Activated naive CD4-positive, alpha-beta T cell treated with Interleukin-2 at 50 U/mL for 16 hours (primary cell): ENCODE measurements around the gene SLC6A6.
"Not testable (repeated sequence)": the region's sequence is repeated elsewhere in the genome, so short reads cannot be mapped to it uniquely, and the experiment has no call there.

Experiments used
- DNase-seq: peaks from one replicate; pipeline ENCODE4 v3.0.0-alpha.2; 2020

SLC6A6 gene

DNA sequence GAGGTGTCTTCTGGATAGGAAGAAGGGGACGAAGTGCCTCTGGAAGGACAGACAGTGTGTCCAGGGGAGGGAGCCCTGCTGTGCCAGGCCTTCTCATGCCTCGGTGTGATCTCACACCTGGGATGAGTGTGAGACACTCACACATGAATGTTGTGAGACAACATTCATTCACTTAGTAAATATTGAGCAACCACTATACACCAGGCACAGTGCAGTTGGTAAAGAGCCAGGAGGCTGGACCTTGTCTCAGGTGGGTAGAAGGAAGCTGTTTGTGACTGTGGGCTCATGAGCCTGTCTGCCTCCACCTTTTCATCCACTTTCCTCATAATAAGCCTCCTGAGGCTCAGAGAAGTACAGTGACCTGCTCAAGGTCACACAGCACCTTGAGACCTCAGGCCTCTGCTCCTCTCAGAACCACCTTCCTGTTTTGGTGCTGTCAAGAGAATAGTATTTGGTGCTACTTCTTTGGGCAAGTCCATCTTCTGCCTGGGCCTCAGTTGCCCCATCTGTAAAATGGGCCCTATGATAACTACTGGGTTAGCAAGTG is 20.9 kb downstream of the SLC6A6 start:
- DNase-seq: no peak

DNA sequence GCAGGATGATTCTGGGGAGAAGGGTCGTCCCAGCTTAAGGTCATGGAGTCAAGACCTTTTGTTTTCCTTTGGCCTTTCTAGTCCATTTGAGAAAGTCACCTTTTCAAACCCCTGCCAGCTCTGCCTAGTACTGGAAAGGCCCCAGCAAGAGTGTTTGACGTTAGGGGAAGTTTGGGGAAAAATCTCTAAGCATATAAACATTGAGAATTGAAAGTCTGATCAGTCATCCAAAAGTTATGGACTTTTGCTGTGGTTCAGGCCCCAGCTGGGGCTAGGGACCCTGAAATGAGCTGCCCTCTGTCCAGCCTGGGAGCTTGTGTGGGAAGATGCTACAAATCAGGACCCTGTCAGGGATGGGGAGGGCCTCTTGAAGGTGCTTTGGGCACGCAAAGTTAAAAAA is 21.6 kb downstream of the SLC6A6 start:
- no peak for DNase-seq

DNA sequence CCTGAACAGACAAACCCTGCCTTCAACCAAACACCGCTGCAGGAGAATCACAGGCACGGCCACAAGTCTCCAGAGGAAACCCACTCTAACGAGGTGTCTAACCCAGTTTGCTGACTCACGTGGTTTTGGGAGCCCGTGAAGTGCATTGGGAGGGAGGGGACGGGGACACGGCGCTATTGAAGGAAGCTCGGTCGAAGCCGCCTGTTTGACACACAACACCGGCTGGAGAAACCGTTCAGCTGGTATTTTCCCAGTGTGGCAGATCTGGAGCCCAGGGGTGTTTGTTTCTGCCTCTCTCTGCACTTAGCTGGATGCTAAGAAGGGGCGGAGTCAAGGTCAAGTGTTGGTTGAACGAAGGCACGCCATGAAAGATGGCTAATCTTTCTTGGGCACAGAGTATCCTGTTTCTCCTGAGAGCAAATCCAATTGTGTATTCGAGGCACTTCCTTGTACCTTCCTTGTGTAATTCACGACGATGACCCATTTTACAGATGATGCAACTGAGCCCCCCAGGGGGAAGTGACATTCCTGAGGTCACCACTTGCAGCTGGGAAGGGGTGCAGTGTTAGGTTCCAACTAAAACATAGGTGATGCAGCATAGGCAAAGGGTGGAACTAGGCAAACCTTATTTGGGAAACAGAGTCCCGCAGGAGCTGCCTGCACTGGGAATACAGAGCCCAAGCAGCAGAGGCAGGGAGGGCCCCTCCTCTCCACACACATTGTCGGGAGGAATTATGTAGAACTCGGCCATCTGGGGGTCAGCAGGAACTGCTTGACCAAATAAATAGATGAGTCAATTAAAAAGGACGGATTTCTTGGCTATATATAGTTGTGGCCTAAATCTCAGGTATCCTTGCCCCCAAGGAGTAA is 22.5 kb downstream of the SLC6A6 start:
- peak; percentile 50 for DNase-seq

DNA sequence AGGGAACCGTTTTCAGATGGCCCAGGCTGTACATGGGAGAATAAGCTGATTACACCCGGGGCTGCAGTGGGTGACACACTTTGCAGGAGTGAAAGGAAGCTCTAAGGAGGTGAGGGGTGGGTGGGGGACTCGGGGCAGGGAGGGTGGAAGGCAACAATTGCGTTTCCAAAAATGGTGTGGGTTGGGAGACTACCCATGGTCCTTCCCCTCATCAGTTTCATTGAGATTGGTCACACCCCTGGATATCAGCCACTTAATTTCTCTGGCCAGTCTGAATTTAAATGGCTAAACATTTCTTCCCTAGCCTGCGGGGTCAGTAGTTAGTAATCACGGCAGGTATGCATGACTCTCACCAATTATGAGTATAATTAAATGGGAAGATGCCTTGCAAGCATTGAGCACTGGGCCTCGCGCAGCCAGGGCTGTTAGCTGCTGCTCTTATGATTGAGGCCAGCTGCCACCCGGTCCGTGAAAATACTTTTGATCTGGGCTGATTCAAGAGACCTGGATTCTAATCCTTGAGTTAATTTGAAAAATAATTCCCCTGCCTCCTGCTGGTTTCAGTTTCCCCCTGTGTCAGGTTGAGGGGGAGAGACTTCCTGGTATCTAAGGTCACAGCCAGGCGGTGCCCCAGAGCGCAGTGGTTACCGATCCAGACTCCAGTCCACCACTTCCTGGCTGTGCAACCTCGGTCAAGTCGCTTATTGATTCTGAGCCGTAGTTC is 23.3 kb downstream of the SLC6A6 start:
- DNase-seq: peak; percentile 46

DNA sequence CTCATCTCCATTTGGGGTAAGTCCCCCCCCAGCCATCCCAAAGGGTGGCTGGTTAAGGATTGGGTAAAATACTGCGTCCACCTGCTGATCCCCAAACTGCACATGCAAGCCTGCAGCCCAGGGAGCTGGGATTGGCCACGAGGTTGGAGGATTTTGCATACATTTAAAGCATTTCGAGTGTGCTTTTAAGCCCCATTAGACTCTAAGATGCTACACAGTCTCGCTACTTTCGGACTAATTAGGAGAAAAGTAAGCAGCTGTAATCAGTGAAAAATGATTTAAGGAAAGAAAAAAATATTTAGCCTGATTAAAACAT is 23.9 kb downstream of the SLC6A6 start:
- no peak for DNase-seq

DNA sequence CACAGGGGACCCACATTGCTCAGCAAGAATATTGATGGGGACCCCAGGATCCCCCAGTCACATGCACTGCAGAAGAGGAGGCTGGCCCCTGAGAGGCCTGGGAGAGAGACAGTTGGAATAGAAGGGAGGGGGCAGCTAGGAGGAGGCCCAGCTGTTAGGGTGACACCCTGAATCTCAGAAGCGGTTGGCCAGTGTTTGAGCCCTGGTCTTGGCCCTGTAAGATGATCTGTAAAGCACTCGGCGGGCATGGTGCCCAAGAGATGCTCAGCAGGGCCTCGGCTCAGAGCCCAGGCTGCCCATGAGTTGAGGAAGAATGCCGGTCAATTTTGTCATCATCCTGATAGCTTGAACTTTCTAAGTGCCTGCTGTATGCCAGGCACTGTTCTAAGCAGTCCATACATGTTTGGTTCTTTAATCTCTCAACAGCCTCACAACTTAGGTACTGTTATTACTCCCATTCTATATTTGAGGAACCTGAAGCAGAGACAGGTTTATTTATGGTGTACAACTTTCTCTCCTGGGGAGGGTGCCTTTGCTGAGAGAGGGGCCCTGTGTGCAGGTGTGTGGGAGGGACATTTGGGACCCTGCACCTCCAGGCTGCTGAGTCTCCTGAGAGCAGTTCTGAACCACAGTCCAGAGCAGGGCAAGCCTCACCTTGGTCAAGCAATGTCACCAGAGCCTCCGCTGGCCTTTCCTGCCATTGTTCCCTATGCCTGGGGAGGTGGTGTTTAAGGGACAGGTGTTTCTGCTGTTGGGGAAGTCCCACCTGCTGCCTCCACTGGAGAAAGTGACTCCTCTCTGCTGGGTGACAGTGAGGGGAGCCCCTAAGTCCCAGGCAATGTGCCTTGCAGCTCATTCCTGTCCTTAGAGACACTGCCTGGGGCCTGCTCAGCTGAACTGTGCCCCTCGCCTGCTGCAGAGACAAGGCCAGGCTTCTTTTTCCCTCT is 26.0 kb downstream of the SLC6A6 start:
- peak; percentile 42 for DNase-seq

DNA sequence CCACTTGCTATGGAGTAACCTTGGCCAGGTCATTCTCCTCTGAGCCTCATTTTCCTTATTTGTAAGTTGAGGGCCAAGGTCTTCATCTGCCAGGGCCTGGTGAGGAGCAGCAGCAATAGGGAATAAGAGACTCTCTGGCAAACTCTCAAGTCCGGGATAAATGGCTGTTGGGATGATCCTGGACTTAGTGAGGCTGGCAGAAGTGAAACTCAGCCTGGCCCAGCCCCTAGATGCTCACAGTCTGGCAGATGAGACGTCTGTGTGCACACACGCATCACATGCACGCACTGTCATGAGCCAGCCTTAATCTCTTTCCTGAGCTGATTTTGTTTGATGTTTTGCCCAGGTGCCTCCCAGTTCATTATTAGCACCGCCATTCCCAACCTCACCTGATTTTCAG is 26.8 kb downstream of the SLC6A6 start:
- DNase-seq: no peak

DNA sequence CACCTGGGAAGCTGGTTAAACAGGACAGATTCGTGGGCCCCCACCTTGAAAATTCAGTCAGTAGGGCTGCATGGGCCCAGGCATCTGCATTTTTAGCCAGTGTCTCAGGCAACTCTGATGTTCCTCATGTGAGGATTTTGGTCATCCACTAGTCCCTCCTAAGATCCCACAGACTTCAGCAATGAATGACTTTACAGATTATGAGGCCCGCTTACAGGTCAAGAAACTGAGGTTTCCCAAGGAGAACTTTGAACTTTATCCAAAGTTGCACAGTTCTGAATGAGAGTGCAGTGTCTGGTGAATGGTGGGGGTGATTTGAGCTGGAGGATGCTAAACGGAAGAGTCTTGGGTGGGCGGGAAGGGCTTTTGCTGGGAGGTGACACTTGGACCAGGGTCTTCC is 27.2 kb downstream of the SLC6A6 start:
- no peak for DNase-seq

DNA sequence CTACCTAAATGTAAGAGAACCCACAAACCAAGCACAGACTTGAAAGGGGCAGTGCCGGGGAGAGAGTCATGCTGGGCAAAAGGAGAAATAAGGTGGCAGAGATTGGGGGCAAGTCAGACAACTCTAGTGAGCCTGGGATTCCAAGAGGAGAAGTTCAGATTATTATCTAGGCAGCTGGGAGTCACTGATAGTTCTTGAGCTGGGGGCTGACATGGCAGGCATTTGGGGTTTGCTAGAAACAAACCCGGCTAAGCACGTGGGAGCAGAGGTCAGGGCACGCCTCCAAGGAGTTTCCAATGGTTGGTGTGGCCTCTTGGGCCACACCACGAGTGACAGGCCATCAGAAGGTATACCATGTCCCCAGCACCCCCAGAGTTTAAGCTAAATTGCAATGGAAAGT is 27.6 kb downstream of the SLC6A6 start:
- DNase-seq: no peak

DNA sequence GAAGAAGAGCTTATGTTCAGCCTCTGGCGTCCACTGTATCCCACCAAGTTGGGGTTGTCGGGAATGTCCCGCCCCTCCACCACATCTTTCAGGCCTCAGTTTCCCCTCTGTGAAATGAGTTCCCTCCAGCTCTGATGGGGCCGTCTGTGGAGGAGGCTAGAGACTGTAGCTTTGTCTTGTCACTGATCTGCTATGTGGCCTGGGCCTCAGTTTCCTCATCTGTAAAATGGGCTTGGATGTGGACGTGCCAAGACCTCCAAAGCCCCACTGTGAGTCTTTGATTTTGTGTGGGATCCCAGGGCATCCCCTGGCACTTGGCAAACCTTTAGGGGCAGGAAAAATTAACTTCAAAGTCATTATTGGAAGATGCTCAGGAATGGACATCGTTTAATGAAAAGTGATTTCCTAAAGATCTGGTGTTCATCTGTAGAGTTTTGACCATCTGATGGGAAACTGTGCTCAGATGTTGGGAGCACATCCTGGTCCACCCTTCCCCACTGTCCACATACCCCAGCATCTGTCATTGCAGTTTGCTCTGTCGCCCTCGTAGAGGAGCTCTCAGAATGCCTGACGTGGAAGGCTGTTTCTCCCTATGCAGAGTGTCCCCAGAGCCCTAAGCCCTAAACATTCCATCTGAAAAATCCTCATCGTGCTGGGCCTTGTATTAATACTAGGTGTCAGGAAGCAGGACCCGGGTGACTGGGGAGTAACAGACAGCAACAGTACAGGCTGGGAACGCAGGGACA is 28.5 kb downstream of the SLC6A6 start:
- no peak for DNase-seq

DNA sequence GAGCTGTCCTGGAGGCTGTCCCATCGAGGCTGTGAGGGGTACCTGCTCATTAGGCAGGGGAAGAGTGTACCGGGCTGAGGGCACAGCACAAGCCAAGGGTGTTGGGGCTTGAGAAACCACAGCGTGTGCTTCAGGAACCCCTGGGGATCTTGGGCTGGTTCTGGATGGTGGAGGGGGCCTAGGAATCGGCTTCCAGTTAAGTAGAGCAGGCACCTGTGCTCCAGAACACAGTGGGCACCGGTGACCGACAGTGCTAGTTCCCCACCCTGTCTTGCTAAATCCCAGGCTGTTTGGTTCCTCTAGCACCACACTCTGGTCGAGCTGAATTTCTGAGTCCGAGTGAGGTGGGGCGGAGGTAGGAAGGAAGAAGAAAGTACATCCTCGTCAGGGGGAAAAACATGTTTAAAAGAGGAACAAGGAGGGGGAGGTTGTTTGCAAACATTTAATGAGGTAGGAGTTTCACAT is 29.1 kb downstream of the SLC6A6 start:
- DNase-seq: peak; percentile 27

DNA sequence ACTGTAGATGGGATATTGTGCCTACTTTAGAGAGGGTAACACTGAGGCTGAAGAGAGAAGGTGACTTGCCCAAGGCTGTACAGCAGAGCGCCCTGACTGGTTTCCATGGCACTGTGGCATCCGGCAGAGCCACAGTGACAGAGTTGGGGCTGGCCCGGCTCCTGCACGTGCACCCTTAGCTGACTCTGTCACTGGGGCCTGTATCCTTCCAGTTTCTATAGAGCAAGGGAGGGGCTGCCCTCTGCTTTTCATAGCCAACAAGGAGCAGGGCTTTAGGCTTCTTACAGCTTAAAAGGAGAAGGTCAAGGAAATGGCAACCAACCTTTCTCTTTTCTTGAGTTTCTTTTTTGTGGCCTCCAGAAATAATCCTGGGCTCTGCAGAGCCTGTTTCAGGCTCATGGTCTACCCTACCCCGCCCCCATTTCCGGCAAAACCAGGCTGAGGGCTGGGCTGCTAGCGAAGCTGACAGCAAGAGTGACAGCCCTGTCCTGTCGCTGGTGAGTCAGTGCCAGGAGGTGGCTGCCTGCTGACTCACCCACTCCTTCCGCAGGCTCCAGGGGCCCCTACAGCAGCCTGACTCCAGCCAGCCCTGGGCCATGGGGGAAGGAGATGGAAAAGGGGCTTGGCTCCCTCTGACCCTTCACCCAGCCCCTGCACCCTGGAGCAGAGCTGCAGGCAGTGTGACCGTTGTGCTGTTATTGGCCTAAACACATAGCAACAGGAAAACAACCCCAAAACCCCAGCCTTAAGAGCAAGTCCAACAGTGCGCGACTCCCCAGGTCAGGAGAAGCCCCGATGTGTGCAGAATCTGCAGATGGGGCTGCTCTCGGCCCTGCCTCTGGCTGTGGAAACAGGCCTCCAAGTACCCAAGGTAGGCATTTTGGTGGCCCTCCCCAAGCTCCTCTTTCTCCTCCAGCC is 29.8 kb downstream of the SLC6A6 start:
- peak; percentile 96 for DNase-seq

DNA sequence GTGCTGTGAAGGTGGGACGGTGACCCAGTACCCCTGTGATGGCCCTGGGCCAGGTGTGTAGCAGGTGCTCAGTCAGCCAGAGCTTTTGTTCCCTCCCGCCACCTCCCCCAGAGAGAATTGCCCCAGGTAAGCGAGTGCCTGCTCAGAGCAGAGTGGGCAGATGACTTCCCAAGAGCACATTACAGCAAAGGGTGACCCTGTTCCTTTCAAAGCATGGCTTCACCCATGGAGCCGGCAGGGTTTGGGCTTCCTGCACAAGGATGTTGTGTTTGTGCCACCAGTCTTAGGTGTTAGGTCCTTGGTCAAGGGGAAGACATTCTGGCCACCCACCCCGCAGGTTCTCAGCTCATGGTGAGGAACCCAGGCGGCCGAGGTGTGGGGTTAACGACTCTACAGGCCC is 30.7 kb downstream of the SLC6A6 start:
- DNase-seq: no peak

DNA sequence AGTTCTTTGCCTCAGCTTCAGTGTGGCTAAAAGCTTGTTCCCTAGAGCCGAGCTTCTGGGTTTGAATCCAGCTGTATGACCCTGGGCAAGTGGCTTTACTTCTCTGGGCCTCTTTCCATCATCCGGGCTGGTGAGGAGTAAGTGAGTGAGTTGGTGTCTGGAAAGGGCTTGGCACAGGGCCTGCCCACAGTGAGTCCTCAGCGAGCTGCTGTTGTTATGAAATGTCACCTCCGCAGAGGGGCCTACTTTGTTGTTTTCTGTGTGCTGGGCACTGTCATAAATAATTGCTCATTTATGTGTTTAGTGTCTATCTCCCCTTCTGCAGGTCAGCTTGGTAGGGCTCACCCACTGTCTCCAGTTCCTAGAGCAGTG is 31.7 kb downstream of the SLC6A6 start:
- DNase-seq: peak; percentile 35

DNA sequence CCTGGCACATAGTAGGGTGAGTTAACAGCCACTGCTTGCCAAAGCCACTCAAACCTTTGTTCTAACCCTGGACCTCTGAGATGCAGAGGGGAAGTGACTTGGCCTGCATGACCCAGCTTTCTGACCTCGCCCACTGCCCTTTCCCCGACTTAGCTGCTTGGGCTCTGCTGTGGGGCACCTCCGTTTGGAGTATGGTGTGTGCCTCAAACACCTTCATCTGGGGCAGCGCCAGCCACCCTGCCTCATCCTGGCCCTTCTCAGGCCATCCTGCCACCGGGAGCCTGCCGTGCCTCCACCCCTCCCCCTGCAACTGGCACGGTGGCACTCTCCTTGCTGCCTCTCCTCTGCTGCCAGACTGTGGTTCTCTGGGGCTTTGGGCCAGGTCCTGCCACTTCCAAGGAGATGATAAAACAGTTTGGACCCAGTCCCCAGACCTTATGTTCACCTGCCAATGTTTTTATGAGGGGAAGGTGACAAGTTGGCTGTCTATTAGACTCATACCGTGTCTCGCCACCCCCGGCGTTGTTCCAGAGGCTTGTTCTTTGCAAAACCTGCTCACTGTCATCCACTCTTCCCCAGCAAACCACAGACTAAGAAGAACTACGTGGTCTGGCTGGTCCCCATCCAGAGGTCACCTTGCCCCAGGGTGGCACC is 32.2 kb downstream of the SLC6A6 start:
- DNase-seq: no peak

DNA sequence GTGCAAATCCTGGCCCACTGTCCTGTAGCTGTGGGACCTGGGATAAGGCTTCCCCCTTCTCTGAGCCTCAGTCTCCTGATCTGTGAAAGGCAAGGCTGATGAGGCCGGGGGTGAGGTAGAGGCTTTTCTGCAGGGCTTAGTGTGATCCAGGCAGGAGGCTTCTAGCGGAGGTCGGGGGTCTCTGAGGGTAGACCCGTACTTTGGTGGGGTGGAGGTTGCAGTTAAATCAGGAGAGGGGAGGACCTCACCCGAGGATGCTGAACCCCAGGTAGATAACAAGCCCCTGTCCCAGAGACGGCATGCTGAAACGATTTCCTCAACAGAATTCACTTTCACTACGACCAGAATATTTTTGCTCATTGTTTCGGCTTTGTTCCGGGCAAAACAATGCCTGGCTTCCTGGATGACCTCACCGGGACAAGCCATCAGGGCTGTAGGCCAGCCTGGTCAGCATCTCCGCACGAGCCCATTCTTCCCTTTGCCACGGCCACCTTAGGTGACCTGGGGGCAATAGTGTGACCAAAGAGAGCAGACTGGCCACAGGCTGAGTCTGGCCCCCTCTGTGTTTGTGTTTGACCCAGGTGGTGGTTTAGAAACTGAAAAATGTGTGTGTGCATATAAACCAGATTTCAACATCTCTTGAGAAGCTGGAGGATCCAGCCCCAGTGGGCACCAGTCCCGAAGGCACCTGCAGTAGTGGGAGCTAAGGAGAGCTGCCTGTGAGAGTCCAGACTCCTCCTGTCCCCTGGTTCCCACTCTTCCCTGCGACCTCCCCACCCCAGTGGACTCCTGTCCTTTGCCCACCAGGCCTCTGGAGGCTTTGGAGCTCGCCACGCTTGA is 33.0 kb downstream of the SLC6A6 start:
- DNase-seq: no peak

DNA sequence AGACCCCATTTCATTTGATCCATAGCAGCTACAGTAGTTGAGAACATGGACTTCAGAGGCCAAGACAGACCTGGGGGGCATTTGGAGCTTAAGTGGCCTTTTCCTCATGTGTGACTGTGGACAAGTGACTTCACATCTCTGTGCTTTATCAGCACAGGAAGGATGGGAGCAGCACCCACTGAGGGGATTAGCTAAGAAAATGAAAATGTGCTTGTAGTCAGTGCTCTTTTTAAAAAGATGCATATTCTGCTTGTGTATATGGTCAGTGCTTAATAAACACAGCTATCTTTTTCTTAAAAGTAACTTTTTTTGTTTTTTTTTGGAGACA is 34.5 kb downstream of the SLC6A6 start:
- no peak for DNase-seq

DNA sequence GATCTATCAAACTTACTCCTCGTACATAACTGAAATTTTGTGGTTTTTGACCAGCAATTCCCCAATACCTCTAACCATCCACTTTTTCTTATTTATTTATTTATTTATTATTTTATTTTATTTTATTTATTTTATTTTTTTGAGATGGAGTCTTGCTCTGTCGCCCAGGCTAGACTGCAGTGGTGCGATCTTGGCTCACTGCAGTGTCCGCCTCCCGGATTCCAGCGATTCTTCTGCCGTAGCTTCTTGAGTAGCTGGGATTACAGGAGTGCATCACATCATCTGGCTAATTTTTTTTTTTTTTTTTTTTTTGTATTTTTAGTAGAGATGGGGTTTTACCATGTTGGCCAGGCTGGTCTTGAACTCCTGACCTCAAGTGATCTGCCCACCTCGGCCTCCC is 35.3 kb downstream of the SLC6A6 start:
- DNase-seq: not testable (repeated sequence)

DNA sequence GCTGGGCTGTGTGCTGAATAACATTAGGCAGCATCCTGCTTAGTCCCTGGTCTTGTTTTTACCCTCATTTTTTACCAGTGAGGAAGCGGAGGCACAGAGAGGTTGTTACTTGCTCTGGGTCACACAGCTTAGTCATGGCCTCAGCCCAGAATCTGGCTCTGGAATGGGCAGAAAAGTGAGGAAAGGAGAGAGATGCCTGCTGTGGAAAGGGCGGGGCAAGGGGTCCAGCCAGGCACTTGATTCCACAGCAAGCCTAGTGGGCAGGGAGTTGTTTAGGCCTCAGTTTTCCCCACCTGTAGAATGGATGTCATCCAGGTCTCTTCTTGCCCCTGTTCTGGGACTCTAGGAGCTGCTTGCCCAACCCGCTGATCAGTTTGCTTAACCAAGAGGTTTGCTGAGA is 35.9 kb downstream of the SLC6A6 start:
- DNase-seq: no peak

DNA sequence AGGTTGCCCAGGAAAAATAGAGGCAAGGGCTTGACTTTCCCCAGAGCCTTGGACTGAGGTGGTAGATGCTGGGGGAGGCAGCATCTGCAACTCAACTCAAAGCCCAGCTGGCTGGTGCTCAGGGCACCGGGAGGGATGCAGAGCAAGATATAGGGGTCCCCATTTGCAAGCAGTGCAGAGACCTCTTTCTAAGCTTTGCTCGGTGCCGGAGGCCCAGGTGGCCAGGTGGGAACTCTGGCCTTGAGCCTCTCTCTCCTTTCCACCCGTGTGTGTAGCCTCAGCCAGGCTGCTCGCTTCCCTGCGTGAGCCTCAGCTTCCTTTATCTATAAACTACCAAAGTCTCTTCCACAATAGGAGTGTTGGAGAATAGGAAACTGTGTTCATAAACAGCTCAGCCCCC is 36.5 kb downstream of the SLC6A6 start:
- no peak for DNase-seq
